Kidney (tissue), 22 donors: ENCODE measurements around the gene KLHL7. TPM values are rescaled to one million over a fixed set of nuclear protein-coding genes. Genes with fewer than 3 reads are reported as not detected.

Experiments used
- DNase-seq, 5 donors: peaks; one replicate each; pipeline ENCODE4 v3.0.0-alpha.2; 2013 to 2020
- FAIRE-seq: peaks from 2 replicates; lab custom pipeline; 2012; peaks lifted over from hg19 to GRCh38; lab: Jason Lieb, UNC
- H3K27ac ChIP-seq, 2 donors: one replicate each; pipeline ENCODE4 v1.7.0; 2013; ENCODE audit warnings: low read depth in 2 of 2, low read length in 2 of 2, inconsistent platforms in 1 of 2
- H3K27me3 ChIP-seq: one replicate; pipeline ENCODE4 v1.7.1; 2013; ENCODE audit warnings: low read length, inconsistent platforms; ENCODE audit not compliant: control insufficient read depth, insufficient read depth
- H3K36me3 ChIP-seq, 3 donors: one replicate each; pipeline versions ENCODE4 v1.7.0 to v1.7.1; 2013; ENCODE audit warnings: low read length in 3 of 3, control low read depth in 1 of 3, inconsistent platforms in 1 of 3; ENCODE audit not compliant: insufficient read depth in 3 of 3, control insufficient read depth in 2 of 3
- H3K4me1 ChIP-seq, 3 donors: one replicate each; pipeline versions ENCODE4 v1.7.0 to v1.7.1; 2013; ENCODE audit warnings: low read length in 3 of 3, inconsistent platforms in 1 of 3, low read depth in 1 of 3; ENCODE audit not compliant: control insufficient read depth in 2 of 3, insufficient read depth in 2 of 3
- H3K4me3 ChIP-seq, 3 donors: one replicate each; pipeline versions ENCODE4 v1.7.0 to v1.8.1; 2013; ENCODE audit warnings: low read length in 3 of 3, control low read depth in 1 of 3, inconsistent platforms in 1 of 3
- H3K9ac ChIP-seq, 3 donors: one replicate each; pipeline versions ENCODE4 v1.7.0 to v1.7.1; 2013; ENCODE audit warnings: low read length in 3 of 3, control low read depth in 1 of 3, inconsistent platforms in 1 of 3
- H3K9me3 ChIP-seq, 3 donors: one replicate each; pipeline versions ENCODE4 v1.7.0 to v1.7.1; 2013; ENCODE audit warnings: low read length in 3 of 3, control low read depth in 1 of 3, inconsistent platforms in 1 of 3; ENCODE audit not compliant: control insufficient read depth in 2 of 3, insufficient read depth in 1 of 3
- intact Hi-C: fragments of 100-400 bp; cut with DNase I; formaldehyde crosslinking; loops from one replicate; pipeline ENCODE4 v1.11.1; 2022
- long read RNA-seq, 10 donors: library from polyadenylated mRNA in 1 of 10; unstranded in 1 of 10; transcript quantifications; one replicate each; pipeline ENCODE4 v2.0.0 and lab custom pipeline, GENCODE V29; 2021 to 2026
- polyA plus RNA-seq: library from polyadenylated mRNA; stranded (reverse); fragments of 350-450 nt; fragmentation: Illumina TruSeq; extraction: RNeasy Lipid Tissue Mini Kit (QIAGEN cat#74804); gene quantifications from one replicate; pipeline ENCODE4 v1.2.3, GENCODE V29; 2014; ENCODE audit warnings: low read depth, low replicate concordance; ENCODE audit not compliant: insufficient read depth
- total RNA-seq: library from RNA; stranded (reverse); fragmentation: NEBNext Ultra II Directional; extraction: Animal tissue kit (Norgen Biotek cat#: 25700); gene quantifications from one replicate; pipeline ENCODE4 v1.2.1, GENCODE V29; 2021
- TF ChIP-seq, protein P1 (sequence below): IDR thresholded peaks from 3 replicates; pipeline ENCODE4 v1.5.1; 2012; ENCODE audit warnings: mild to moderate bottlenecking, moderate library complexity, borderline replicate concordance; ENCODE audit not compliant: insufficient read depth; ENCODE audit errors: extremely low read depth
- donor health status: control.
- donor health status: control.
- donor health status: control.
- donor health status: control.
- donor health status: control.
- donor health status: DM: yes; HTN: yes; CAD: no.
- donor health status: Normal renal cell carcinoma (clear cell type).

The KLHL7 gene, protein sequence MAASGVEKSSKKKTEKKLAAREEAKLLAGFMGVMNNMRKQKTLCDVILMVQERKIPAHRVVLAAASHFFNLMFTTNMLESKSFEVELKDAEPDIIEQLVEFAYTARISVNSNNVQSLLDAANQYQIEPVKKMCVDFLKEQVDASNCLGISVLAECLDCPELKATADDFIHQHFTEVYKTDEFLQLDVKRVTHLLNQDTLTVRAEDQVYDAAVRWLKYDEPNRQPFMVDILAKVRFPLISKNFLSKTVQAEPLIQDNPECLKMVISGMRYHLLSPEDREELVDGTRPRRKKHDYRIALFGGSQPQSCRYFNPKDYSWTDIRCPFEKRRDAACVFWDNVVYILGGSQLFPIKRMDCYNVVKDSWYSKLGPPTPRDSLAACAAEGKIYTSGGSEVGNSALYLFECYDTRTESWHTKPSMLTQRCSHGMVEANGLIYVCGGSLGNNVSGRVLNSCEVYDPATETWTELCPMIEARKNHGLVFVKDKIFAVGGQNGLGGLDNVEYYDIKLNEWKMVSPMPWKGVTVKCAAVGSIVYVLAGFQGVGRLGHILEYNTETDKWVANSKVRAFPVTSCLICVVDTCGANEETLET
- 20.6 TPM for total RNA-seq
- polyA plus RNA-seq = 13.3 TPM
- long read RNA-seq, donor 1, full-length matches to known transcripts = 8 of 8 reads
- long read RNA-seq, donor 1, partial matches to known transcripts = 0 of 8 reads
- long read RNA-seq, donor 1, other reads (novel, unspliced or antisense) = 0 of 8 reads
- long read RNA-seq, donor 2, full-length matches to known transcripts = 14 of 14 reads
- long read RNA-seq, donor 2, partial matches to known transcripts = 0 of 14 reads
- long read RNA-seq, donor 2, other reads (novel, unspliced or antisense) = 0 of 14 reads
- long read RNA-seq, donor 3, full-length matches to known transcripts = 14 of 14 reads
- long read RNA-seq, donor 3, partial matches to known transcripts = 0 of 14 reads
- long read RNA-seq, donor 3, other reads (novel, unspliced or antisense) = 0 of 14 reads
- long read RNA-seq, donor 4, full-length matches to known transcripts = 16 of 16 reads
- long read RNA-seq, donor 4, partial matches to known transcripts = 0 of 16 reads
- long read RNA-seq, donor 4, other reads (novel, unspliced or antisense) = 0 of 16 reads
- long read RNA-seq, donor 5 = 0 reads
- long read RNA-seq, donor 6, full-length matches to known transcripts = 10 of 10 reads
- long read RNA-seq, donor 6, partial matches to known transcripts = 0 of 10 reads
- long read RNA-seq, donor 6, other reads (novel, unspliced or antisense) = 0 of 10 reads
- long read RNA-seq, donor 7, full-length matches to known transcripts = 30 of 34 reads
- long read RNA-seq, donor 7, partial matches to known transcripts = 2 of 34 reads
- long read RNA-seq, donor 7, other reads (novel, unspliced or antisense) = 2 of 34 reads
- long read RNA-seq, donor 8, full-length matches to known transcripts = 8 of 15 reads
- long read RNA-seq, donor 8, partial matches to known transcripts = 7 of 15 reads
- long read RNA-seq, donor 8, other reads (novel, unspliced or antisense) = 0 of 15 reads
- long read RNA-seq, donor 9, full-length matches to known transcripts = 3 of 3 reads
- long read RNA-seq, donor 9, partial matches to known transcripts = 0 of 3 reads
- long read RNA-seq, donor 9, other reads (novel, unspliced or antisense) = 0 of 3 reads
- long read RNA-seq, donor 10, full-length matches to known transcripts = 6 of 6 reads
- long read RNA-seq, donor 10, partial matches to known transcripts = 0 of 6 reads
- long read RNA-seq, donor 10, other reads (novel, unspliced or antisense) = 0 of 6 reads

DNA sequence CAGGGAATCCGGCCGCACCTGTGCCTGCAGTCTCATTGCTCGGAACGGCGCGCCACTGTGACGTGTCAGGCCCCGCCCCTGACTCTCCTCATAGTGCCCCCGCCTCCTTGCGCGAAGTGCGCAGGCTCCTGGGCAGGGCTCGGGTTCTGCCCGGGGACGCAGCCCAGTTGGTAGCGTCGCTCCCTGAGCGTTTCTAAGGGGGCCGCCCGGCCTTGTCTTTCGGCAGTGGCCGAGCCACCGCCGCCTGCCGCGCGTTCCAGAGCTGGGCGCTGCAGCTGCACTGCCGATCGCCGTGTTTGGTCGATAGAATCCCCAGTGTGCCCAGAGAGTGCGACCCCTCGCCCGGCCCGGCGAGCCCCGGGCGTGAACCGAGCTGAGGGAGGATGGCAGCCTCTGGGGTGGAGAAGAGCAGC lies at the start of gene KLHL7:
TSS of gene KLHL7 (plus strand) at position 142 of the 413 bp plus-strand sequence. CDS start at position 384, 242 bp downstream.
- Histone ChIP-seq H3K27me3 (no peaks in the 10 kb centered on the region), H3K36me3 (no peaks in the 10 kb centered on the region), H3K4me1 (peaks cover 4 to 14% (median 11%) of the 10 kb centered on the region in 3 donors), H3K4me3 (peak within 1 kb of the TSS; percentile 86 to 98 (median 96)), H3K9me3 (peaks cover 0 to 4% (median 0%) of the 10 kb centered on the region in 3 donors), H3K9ac (peak within 1 kb of the TSS; percentile 83 to 94 (median 90)), H3K27ac (peak within 1 kb of the TSS; percentile 69 to 86)
- intact Hi-C loops = no loop called here
- TF ChIP-seq, protein P1, sequence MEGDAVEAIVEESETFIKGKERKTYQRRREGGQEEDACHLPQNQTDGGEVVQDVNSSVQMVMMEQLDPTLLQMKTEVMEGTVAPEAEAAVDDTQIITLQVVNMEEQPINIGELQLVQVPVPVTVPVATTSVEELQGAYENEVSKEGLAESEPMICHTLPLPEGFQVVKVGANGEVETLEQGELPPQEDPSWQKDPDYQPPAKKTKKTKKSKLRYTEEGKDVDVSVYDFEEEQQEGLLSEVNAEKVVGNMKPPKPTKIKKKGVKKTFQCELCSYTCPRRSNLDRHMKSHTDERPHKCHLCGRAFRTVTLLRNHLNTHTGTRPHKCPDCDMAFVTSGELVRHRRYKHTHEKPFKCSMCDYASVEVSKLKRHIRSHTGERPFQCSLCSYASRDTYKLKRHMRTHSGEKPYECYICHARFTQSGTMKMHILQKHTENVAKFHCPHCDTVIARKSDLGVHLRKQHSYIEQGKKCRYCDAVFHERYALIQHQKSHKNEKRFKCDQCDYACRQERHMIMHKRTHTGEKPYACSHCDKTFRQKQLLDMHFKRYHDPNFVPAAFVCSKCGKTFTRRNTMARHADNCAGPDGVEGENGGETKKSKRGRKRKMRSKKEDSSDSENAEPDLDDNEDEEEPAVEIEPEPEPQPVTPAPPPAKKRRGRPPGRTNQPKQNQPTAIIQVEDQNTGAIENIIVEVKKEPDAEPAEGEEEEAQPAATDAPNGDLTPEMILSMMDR = no peak
- FAIRE-seq (no peak), DNase-seq (peak; percentile 98)

DNA sequence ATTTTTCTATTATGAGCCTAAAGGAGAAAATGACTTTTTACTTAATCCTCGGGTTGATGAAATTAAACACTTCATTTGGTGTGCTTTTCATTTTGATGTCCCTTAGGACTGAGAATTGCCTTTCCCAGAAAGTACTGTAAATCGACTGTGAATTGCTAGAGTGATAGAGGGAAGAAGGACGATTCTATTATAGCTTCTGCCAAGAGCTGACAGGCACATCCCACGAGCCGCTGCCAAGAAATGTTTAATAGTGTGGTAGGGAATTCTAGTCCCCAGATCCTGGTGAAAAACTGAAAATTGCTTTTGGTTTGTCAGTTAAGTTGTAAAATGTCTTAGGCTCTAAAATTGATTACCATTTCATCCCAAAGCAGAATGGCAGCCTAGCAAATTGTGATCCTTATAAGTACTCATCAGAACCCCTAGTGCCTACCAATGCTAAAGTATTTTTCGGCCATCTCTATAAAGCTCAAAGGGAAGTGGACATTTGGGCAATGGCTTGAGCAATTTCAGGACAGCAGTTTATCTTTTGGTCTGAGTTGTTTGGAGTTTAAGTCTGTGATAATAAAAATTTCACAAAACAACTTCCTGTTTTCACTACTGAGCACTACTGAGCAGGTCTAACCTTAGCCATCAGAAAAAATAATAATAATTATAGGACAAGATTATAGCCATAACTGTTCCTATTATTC lies 47.0 kb upstream of the KLHL7 start:
- TF ChIP-seq, protein P1 = no peak
- H3K27ac ChIP-seq = no peak overlapping the region
- H3K4me3 ChIP-seq = no peak overlapping the region
- no peaks in the 10 kb centered on the region for H3K27me3 ChIP-seq
- DNase-seq (no peak), FAIRE-seq (no peak)
- no peak overlapping the region for H3K9ac ChIP-seq
- intact Hi-C loops = loop anchor here (10.0 kb wide), 1 partner anchor 504 kb away; no protein-coding TSS in a partner anchor
- no peaks in the 10 kb centered on the region for H3K9me3 ChIP-seq
- H3K36me3 ChIP-seq = no peaks in the 10 kb centered on the region
- H3K4me1 ChIP-seq = no peaks in the 10 kb centered on the region
